Liver (tissue), 4 donors: ENCODE data around the gene BCKDK. TPM values are rescaled to one million over a fixed set of nuclear protein-coding genes. Genes with fewer than 3 reads are reported as not detected.

Experiments used
- polyA plus RNA-seq, 2 donors: library from polyadenylated mRNA; stranded (reverse) in 1 of 2; unstranded in 1 of 2; fragments of 200-250 nt in 1 of 2; fragments of >200 nt in 1 of 2; fragmentation: Nextera tagmentation in 1 of 2; extraction: Ambion mirVana in 1 of 2; gene quantifications; one replicate each; pipeline versions ENCODE4 v1.2.1 to v1.2.3, GENCODE V29; 2013 to 2015
- total RNA-seq, 2 donors: library from RNA; depleted of rRNA; stranded (reverse); fragments of >200 nt; gene quantifications; one replicate each; pipeline ENCODE4 v1.2.3, GENCODE V29; 2014
- donor health status: healthy.
- donor health status: healthy.
- donor health status: healthy.

The BCKDK gene
- total and polyA plus RNA-seq, 4 donors, result 10.0 to 41.6 (median 34.9) TPM

Other genes starting within 250 kb of the BCKDK start
- gene BCL7C, start 214.3 kb upstream of the BCKDK start, total RNA-seq, result 1 to 10 TPM; 3.4 to 6.1 TPM
- gene BCL7C, start 214.3 kb upstream of the BCKDK start, polyA plus RNA-seq, result 1 to 10 TPM; 4.9 to 7.1 TPM
- gene CTF1, start 211.8 kb upstream of the BCKDK start, total RNA-seq, result under 1 TPM in 1 of 2 donors, not detected in 1; 0.75 TPM
- gene CTF1, start 211.8 kb upstream of the BCKDK start, polyA plus RNA-seq, result under 1 TPM; 0.19 to 0.35 TPM
- 1 to 10 TPM; 3.0 to 4.8 TPM for gene FBXL19, start 184.8 kb upstream of the BCKDK start, total RNA-seq
- 1 to 10 TPM in 1 of 2 donors, under 1 TPM in 1; 0.31 to 2.4 TPM for gene FBXL19, start 184.8 kb upstream of the BCKDK start, polyA plus RNA-seq
- 10 to 100 TPM; 26.6 to 39.1 TPM for gene ORAI3, start 159.3 kb upstream of the BCKDK start, total RNA-seq
- gene ORAI3, start 159.3 kb upstream of the BCKDK start, polyA plus RNA-seq, result 10 to 100 TPM; 28.8 to 34.1 TPM
- 1 to 10 TPM; 3.6 to 3.8 TPM for gene SETD1A, start 150.6 kb upstream of the BCKDK start, total RNA-seq
- gene SETD1A, start 150.6 kb upstream of the BCKDK start, polyA plus RNA-seq, result 1 to 10 TPM; 2.7 to 4.9 TPM
- gene HSD3B7, start 123.2 kb upstream of the BCKDK start, total RNA-seq, result 10 to 100 TPM; 23.9 to 84.8 TPM
- gene HSD3B7, start 123.2 kb upstream of the BCKDK start, polyA plus RNA-seq, result 10 to 100 TPM; 74.0 to 93.9 TPM
- 1 to 10 TPM in 1 of 2 donors, under 1 TPM in 1; 0.09 to 1.2 TPM for gene STX1B, start 97.7 kb upstream of the BCKDK start, total RNA-seq
- under 1 TPM; 0.19 to 0.82 TPM for gene STX1B, start 97.7 kb upstream of the BCKDK start, polyA plus RNA-seq
- gene STX4, start 74.8 kb upstream of the BCKDK start, total RNA-seq, result 10 to 100 TPM; 11.4 to 19.8 TPM
- gene STX4, start 74.8 kb upstream of the BCKDK start, polyA plus RNA-seq, result 10 to 100 TPM; 14.9 to 22.1 TPM
- 1 to 10 TPM; 4.4 to 4.8 TPM for gene ZNF668, start 34.1 kb upstream of the BCKDK start, total RNA-seq
- 1 to 10 TPM in 1 of 2 donors, under 1 TPM in 1; 0.92 to 3.3 TPM for gene ZNF668, start 34.1 kb upstream of the BCKDK start, polyA plus RNA-seq
- 1 to 10 TPM; 5.4 to 9.6 TPM for gene ZNF646, start 34.0 kb upstream of the BCKDK start, total RNA-seq
- 1 to 10 TPM in 1 of 2 donors, under 1 TPM in 1; 0.89 to 2.7 TPM for gene ZNF646, start 34.0 kb upstream of the BCKDK start, polyA plus RNA-seq
- 10 to 100 TPM in 1 of 2 donors, under 1 TPM in 1; 0.51 to 14.5 TPM for gene PRSS53, start 19.4 kb upstream of the BCKDK start, total RNA-seq
- gene PRSS53, start 19.4 kb upstream of the BCKDK start, polyA plus RNA-seq, result 1 to 10 TPM; 1.6 to 4.4 TPM
- gene VKORC1, start 13.6 kb upstream of the BCKDK start, total RNA-seq, result 100 to 1,000 TPM in 1 of 2 donors, 10 to 100 TPM in 1; 29.9 to 166 TPM
- gene VKORC1, start 13.6 kb upstream of the BCKDK start, polyA plus RNA-seq, result 100 to 1,000 TPM; 360 to 519 TPM
- 10 to 100 TPM; 20.9 to 37.4 TPM for gene KAT8, start 9.3 kb downstream of the BCKDK start, total RNA-seq
- gene KAT8, start 9.3 kb downstream of the BCKDK start, polyA plus RNA-seq, result 10 to 100 TPM; 15.9 to 18.3 TPM
- gene PRSS8, start 27.3 kb downstream of the BCKDK start, total RNA-seq, result 1 to 10 TPM; 1.1 to 8.3 TPM
- gene PRSS8, start 27.3 kb downstream of the BCKDK start, polyA plus RNA-seq, result 10 to 100 TPM in 1 of 2 donors, 1 to 10 TPM in 1; 8.5 to 50.1 TPM
- gene PRSS36, start 41.7 kb downstream of the BCKDK start, total RNA-seq, result under 1 TPM; 0.09 to 0.50 TPM
- 1 to 10 TPM in 1 of 2 donors, under 1 TPM in 1; 0.74 to 2.1 TPM for gene PRSS36, start 41.7 kb downstream of the BCKDK start, polyA plus RNA-seq
- 10 to 100 TPM; 36.4 to 51.5 TPM for gene FUS, start 71.8 kb downstream of the BCKDK start, total RNA-seq
- gene FUS, start 71.8 kb downstream of the BCKDK start, polyA plus RNA-seq, result 10 to 100 TPM in 1 of 2 donors, 1 to 10 TPM in 1; 7.5 to 42.3 TPM
- 10 to 100 TPM in 1 of 2 donors, 1 to 10 TPM in 1; 6.7 to 35.9 TPM for gene PYCARD, start 94.4 kb downstream of the BCKDK start, total RNA-seq
- 10 to 100 TPM in 1 of 2 donors, 1 to 10 TPM in 1; 9.7 to 11.8 TPM for gene PYCARD, start 94.4 kb downstream of the BCKDK start, polyA plus RNA-seq
- under 1 TPM in 1 of 2 donors, not detected in 1; under 0.01 TPM for gene TRIM72, start 105.7 kb downstream of the BCKDK start, total RNA-seq
- under 1 TPM; 0.02 to 0.10 TPM for gene TRIM72, start 105.7 kb downstream of the BCKDK start, polyA plus RNA-seq
- not detected for gene PYDC1, start 108.7 kb downstream of the BCKDK start, total RNA-seq
- not detected for gene PYDC1, start 108.7 kb downstream of the BCKDK start, polyA plus RNA-seq
- 10 to 100 TPM in 1 of 2 donors, 1 to 10 TPM in 1; 5.3 to 10.1 TPM for gene ITGAM, start 151.6 kb downstream of the BCKDK start, total RNA-seq
- 1 to 10 TPM in 1 of 2 donors, under 1 TPM in 1; 0.65 to 2.9 TPM for gene ITGAM, start 151.6 kb downstream of the BCKDK start, polyA plus RNA-seq
- gene ITGAX, start 246.8 kb downstream of the BCKDK start, total RNA-seq, result 1 to 10 TPM; 2.5 to 9.6 TPM
- gene ITGAX, start 246.8 kb downstream of the BCKDK start, polyA plus RNA-seq, result 1 to 10 TPM; 1.1 to 1.2 TPM